ENCODE data around the gene EVX2.

Gene EVX2

DNA sequence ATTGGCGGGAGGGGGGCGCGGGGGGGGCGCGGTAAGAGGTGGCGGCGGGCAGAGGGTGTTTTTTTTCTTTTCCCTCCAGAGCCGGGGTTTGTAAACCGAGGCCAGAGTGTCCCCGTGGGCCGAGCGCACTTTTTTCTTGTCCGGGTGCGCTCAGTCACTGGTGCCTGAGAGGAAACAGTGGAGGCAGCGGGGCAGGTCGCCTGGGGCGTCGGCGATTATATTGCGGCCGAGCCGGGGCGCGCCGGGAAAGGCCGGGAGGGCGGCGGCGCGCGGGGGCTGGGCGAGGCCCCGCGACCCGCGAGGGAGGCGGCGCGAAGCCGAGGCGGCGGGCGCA, 46.0 kb upstream of the EVX2 start:
- H3K27ac ChIP-seq: no peak overlapping the region
- no peak for TF ChIP-seq ZFX (IDR thresholded peaks at IDR 0.05)
- TF ChIP-seq, protein P1, sequence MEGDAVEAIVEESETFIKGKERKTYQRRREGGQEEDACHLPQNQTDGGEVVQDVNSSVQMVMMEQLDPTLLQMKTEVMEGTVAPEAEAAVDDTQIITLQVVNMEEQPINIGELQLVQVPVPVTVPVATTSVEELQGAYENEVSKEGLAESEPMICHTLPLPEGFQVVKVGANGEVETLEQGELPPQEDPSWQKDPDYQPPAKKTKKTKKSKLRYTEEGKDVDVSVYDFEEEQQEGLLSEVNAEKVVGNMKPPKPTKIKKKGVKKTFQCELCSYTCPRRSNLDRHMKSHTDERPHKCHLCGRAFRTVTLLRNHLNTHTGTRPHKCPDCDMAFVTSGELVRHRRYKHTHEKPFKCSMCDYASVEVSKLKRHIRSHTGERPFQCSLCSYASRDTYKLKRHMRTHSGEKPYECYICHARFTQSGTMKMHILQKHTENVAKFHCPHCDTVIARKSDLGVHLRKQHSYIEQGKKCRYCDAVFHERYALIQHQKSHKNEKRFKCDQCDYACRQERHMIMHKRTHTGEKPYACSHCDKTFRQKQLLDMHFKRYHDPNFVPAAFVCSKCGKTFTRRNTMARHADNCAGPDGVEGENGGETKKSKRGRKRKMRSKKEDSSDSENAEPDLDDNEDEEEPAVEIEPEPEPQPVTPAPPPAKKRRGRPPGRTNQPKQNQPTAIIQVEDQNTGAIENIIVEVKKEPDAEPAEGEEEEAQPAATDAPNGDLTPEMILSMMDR (conservative IDR thresholded peaks at IDR 0.05): no peak

DNA sequence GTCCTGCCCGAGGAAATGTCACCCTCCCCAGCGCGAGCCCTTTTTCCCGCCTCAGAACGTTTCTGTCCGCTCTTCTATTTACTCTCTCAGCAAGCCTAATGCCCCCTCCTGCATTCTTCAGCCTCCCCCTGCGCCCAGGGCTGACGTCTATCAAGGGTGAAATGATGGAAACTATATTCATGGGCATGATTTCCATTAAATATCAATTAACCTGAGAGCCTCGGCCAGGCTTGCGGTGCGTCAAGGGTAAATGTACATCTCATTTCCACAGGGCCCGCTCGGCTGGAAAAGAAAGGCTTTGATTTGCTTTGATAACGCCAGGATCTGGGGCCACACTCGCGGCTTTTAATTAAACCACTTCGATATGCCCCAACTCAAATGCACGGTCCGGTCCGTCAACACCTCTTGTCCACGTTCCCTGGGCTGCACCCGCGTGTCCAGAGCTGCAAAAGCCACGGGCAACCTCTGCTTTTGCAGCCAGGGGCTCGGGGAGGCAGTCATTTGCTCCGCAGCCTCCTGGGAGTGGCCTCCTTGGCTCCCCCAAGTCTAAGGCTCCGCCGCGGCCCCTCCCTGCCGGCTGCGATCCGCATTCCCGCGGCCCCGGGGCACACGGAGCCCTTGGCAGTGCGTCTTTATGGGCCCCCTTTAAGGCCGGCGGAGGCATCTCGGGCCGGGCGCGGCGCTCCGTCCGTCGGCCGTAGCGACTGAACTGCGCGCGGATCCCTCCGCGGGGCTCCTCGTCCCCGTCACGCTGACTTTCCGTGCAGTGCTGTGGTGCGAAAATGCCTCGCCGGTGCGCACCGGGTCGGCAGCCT, 45.4 kb upstream of the EVX2 start, which contains the start of gene HOXD8:
TSS of gene HOXD8 (plus strand) at position 724 of the 815 bp plus-strand sequence. CDS start 662 bp downstream, outside the sequence.
- TF ChIP-seq, protein P1 (conservative IDR thresholded peaks at IDR 0.05): no peak
- TF ChIP-seq ZFX (IDR thresholded peaks at IDR 0.05): no peak
- H3K27ac ChIP-seq: no peak within 1 kb of the TSS

GRCh38 chr2:176128172-176128981, 44.6 kb upstream of the EVX2 start:
- no peak overlapping the region for H3K27ac ChIP-seq
- TF ChIP-seq ZFX (IDR thresholded peaks at IDR 0.05): no peak
- TF ChIP-seq, protein P1 (conservative IDR thresholded peaks at IDR 0.05): no peak

GRCh38 chr2:176127774-176128072, 44.0 kb upstream of the EVX2 start:
- H3K27ac ChIP-seq: no peak overlapping the region
- no peak for TF ChIP-seq ZFX (IDR thresholded peaks at IDR 0.05)
- TF ChIP-seq, protein P1 (conservative IDR thresholded peaks at IDR 0.05): no peak

DNA sequence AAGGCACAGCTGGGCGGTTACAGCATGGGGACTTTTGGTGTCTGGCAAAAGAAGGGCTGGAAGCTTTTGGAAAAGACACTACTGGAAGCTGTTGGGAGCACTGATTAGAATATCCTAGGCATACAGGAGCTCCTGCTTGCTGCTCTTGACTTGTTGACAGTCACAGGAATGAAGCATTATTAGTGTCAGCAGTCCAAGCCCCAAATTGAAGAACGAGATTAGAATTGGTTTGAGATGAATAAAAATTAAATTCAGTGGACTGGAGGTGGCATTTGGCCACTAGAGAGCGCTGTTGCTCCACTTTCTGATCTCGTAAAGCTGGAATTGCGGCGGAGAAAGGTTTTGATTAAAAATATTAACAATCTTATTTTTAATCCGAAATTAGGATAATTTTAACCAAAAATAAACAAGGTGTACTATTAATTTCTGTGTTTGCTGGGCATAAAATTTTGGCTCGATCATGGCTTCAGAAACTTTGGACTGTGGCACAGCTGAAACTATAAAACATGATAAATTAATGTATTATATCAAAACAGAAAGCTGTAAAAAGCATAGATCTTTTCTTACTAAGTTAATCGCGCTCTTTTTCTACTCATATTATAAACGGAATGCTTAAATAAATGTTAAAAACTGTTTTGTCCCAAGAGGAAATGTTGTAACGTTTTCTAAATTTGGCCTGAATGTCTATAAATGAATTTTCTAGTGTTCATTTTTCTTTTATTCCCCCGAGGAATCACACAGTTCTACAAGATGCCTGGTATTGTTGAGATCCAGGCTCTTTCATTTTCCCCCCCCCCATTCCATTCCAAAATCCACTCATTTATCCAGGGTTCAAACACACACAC, 43.4 kb upstream of the EVX2 start:
- TF ChIP-seq, protein P1 (conservative IDR thresholded peaks at IDR 0.05): peak; percentile 87
- no peak for TF ChIP-seq ZFX (IDR thresholded peaks at IDR 0.05)
- no peak overlapping the region for H3K27ac ChIP-seq

GRCh38 chr2:176125772-176126054, 42.0 kb upstream of the EVX2 start:
- TF ChIP-seq, protein P1 (conservative IDR thresholded peaks at IDR 0.05): no peak
- no peak for TF ChIP-seq ZFX (IDR thresholded peaks at IDR 0.05)
- no peak overlapping the region for H3K27ac ChIP-seq
